Gastrocnemius medialis (tissue), 4 donors: Measurements from ENCODE around the gene RBM23. TPM values are rescaled to one million over a fixed set of nuclear protein-coding genes. Genes with fewer than 3 reads are reported as not detected.
A peak's percentile ranks its signal among the peaks of the same experiment; 100 is the strongest.

Source experiments
- ATAC-seq, 2 donors: fragments of 150-250 bp; one replicate each; pipeline ENCODE4 v1.9.1; 2016
- DNase-seq, 2 donors: peaks; one replicate each; pipeline ENCODE4 v3.0.0-alpha.2; 2019
- H3K27ac ChIP-seq, 4 donors: fragments of 200-600 bp; sonication (generic); 1 replicate in 1 of 4; 2 replicates in 3 of 4; pipeline ENCODE4 v1.5.1; 2016 to 2018; ENCODE audit warnings: mild to moderate bottlenecking in 2 of 4, moderate library complexity in 1 of 4
- H3K27me3 ChIP-seq, 3 donors: fragments of 200-600 bp; sonication (generic) in 2 of 3; 1 replicate in 1 of 3; 2 replicates in 2 of 3; pipeline versions ENCODE4 v1.5.1 to v1.6.0; 2016 to 2019; ENCODE audit warnings: mild to moderate bottlenecking in 1 of 3, moderate library complexity in 1 of 3
- H3K36me3 ChIP-seq, 2 donors: fragments of 200-600 bp; sonication (generic) in 1 of 2; one replicate each; pipeline ENCODE4 v1.5.1; 2017 to 2018
- H3K4me1 ChIP-seq, 2 donors: fragments of 200-600 bp; sonication (generic) in 1 of 2; one replicate each; pipeline ENCODE4 v1.5.1; 2016 to 2017; ENCODE audit warnings: mild to moderate bottlenecking in 2 of 2
- H3K4me3 ChIP-seq, 4 donors: fragments of 200-600 bp; sonication (generic) in 3 of 4; 1 replicate in 1 of 4; 2 replicates in 3 of 4; pipeline ENCODE4 v1.5.1; 2016 to 2019; ENCODE audit warnings: mild to moderate bottlenecking in 2 of 4
- H3K9me3 ChIP-seq, 3 donors: fragments of 200-600 bp; sonication (generic) in 2 of 3; 1 replicate in 1 of 3; 2 replicates in 2 of 3; pipeline ENCODE4 v1.5.1; 2016 to 2019
- CTCF ChIP-seq, 5 experiments: fragments of 450-650 bp in 3 of 5; fragments of 200-600 bp in 2 of 5; sonication (generic) in 2 of 5; IDR thresholded peaks in 4 of 5; conservative IDR thresholded peaks in 1 of 5; 1 replicate in 4 of 5; 2 replicates in 1 of 5; pipeline ENCODE4 v1.5.1; 2016 to 2019; ENCODE audit warnings: antibody characterized with exemption in 5 of 5, mild to moderate bottlenecking in 3 of 5, moderate library complexity in 3 of 5
- POLR2A ChIP-seq, 2 donors: fragments of 450-650 bp; IDR thresholded peaks; one replicate each; pipeline ENCODE4 v1.6.1; 2017; ENCODE audit warnings: antibody characterized with exemption in 2 of 2, mild to moderate bottlenecking in 2 of 2, moderate library complexity in 2 of 2
- in situ Hi-C, 4 donors: fragments of 200-750 bp; cut with MboI; loops; one replicate each; pipeline versions ENCODE4 v1.15.0 to v1.8.0; 2017; ENCODE audit warnings: low sequenced_read_pairs in 4 of 4
- intact Hi-C: fragments of 100-400 bp; cut with DNase I; formaldehyde crosslinking; loops from one replicate; pipeline ENCODE4 v1.15.1; 2023; ENCODE audit warnings: low total_unique reads
- total RNA-seq, 4 donors: library from RNA; depleted of rRNA; stranded (reverse); fragments of >200 nt; gene quantifications; one replicate each; pipeline versions ENCODE4 v1.1.0 to v1.2.3, GENCODE V29; 2016

Gene RBM23
- total RNA-seq, 4 donors from 2014 or later: 37.7 to 83.3 (median 62.1) TPM

GRCh38 chr14:22903742-22904087 lies 15.2 kb downstream of the RBM23 start:
- Histone ChIP-seq H3K9me3 (no peaks in the 10 kb centered on the region), H3K36me3 (peaks cover 8 to 84% of the 10 kb centered on the region in 2 donors), H3K4me1 (no peaks in the 10 kb centered on the region), H3K4me3 (no peak overlapping the region), H3K27me3 (no peaks in the 10 kb centered on the region), H3K27ac (no peak overlapping the region)
- intact Hi-C loops: no loop called here
- TF ChIP-seq POLR2A (IDR thresholded peaks at IDR 0.05): no peak
- TF ChIP-seq CTCF (IDR thresholded peaks at IDR 0.05 in 4 of 5, conservative IDR thresholded peaks at IDR 0.05 in 1 of 5): no peak
- ATAC-seq (no peak), DNase-seq (no peak)
- in situ Hi-C loops: no loop called here

- in situ Hi-C loops: no loop called here
- DNase-seq (no peak), ATAC-seq (no peak)
- TF ChIP-seq POLR2A (IDR thresholded peaks at IDR 0.05) (no peak), CTCF (IDR thresholded peaks at IDR 0.05 in 4 of 5, conservative IDR thresholded peaks at IDR 0.05 in 1 of 5) (no peak)
- Histone ChIP-seq H3K4me1 (no peaks in the 10 kb centered on the region), H3K36me3 (peaks cover 8 to 65% of the 10 kb centered on the region in 2 donors), H3K4me3 (no peak overlapping the region), H3K9me3 (no peaks in the 10 kb centered on the region), H3K27me3 (no peaks in the 10 kb centered on the region), H3K27ac (no peak overlapping the region)
- intact Hi-C loops: loop anchor here (2.0 kb wide), 1 partner anchor 345 kb away; no protein-coding TSS in a partner anchor
Observed at GRCh38 chr14:22901799-22902198, 17.1 kb downstream of the RBM23 start.

DNA sequence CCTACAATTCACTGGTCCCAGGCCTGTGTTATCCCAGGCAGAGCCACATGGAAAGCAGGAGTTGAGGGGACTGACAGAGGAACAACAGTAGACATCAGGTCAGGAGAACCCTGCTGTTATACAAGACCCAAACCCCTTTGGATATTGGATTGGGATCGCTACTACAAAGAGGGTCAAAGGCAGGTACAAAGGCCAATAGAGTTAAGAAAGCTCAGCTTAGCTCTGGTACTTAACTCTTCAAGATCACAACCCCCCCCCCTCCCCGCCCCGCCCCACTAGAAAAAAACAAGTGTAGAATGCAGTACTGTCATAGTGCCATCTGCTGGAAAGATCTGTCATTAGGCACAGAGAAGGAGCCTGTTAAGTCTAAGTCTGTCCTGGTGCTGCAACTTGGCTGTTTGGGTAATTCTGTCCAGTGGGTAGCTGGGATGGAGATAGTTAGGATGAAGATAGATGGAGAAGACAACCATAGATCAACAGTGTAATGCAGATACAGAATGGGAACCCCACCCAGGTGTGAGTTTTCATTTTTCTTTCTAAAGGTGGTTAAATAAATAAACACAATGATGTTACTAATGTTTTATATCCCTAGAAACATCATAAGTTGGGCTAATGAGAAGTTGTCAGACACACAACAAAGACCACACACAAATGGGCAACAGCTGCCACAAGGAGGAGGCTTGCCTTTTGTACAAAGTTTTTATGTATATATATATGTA lies 18.7 kb downstream of the RBM23 start:
- intact Hi-C loops (loop anchor here (1.0 to 2.0 kb wide), 2 partner anchors 28 to 343 kb away; no protein-coding TSS in a partner anchor), in situ Hi-C loops (no loop called here)
- no peak for DNase-seq
- Histone ChIP-seq H3K9me3 (no peaks in the 10 kb centered on the region), H3K4me3 (no peak overlapping the region), H3K27ac (peak overlapping the region in 1 of 4 donors; percentile 22), H3K4me1 (no peaks in the 10 kb centered on the region), H3K36me3 (peaks cover 3 to 49% of the 10 kb centered on the region in 2 donors), H3K27me3 (no peaks in the 10 kb centered on the region)
- ATAC-seq: peak; percentile 62 to 71
- TF ChIP-seq CTCF (IDR thresholded peaks at IDR 0.05 in 4 of 5, conservative IDR thresholded peaks at IDR 0.05 in 1 of 5) (peak in 4 of 5 experiments; percentile 21 to 56 (median 43)), POLR2A (IDR thresholded peaks at IDR 0.05) (no peak)

GRCh38 chr14:22898302-22899090 lies 20.5 kb downstream of the RBM23 start:
- H3K36me3 ChIP-seq: peaks cover 1 to 31% of the 10 kb centered on the region in 2 donors
- ATAC-seq: peak; percentile 21 to 39
- no peak for DNase-seq
- intact Hi-C loops: no loop called here
- H3K4me1 ChIP-seq: no peaks in the 10 kb centered on the region
- H3K4me3 ChIP-seq: no peak overlapping the region
- no peak overlapping the region for H3K27ac ChIP-seq
- in situ Hi-C loops: no loop called here
- no peaks in the 10 kb centered on the region for H3K27me3 ChIP-seq
- H3K9me3 ChIP-seq: no peaks in the 10 kb centered on the region
- TF ChIP-seq POLR2A (IDR thresholded peaks at IDR 0.05) (no peak), CTCF (IDR thresholded peaks at IDR 0.05 in 4 of 5, conservative IDR thresholded peaks at IDR 0.05 in 1 of 5) (no peak)
